Stimulated activated CD8-positive, alpha-beta memory T cell treated with anti-CD3 and anti-CD28 coated beads, Interleukin-2, amount 100 ng/mL, for 48 hours (primary cell): Measurements from ENCODE around the gene COL16A1.

Experiments
- DNase-seq, 2 donors: peaks; one replicate each; pipeline ENCODE4 v3.0.0-alpha.2; 2020; ENCODE audit warnings: low read depth in 2 of 2

The COL16A1 gene

GRCh38 chr1:31665234-31665878 lies 38.5 kb downstream of the COL16A1 start:
- DNase-seq = no peak

GRCh38 chr1:31664528-31664927 lies 39.3 kb downstream of the COL16A1 start:
- no peak for DNase-seq

- peak; percentile 37 to 52 for DNase-seq
Measured at GRCh38 chr1:31663622-31664452, 40.0 kb downstream of the COL16A1 start.

GRCh38 chr1:31662463-31662862 lies 41.4 kb downstream of the COL16A1 start:
- DNase-seq = no peak

- DNase-seq = no peak
Measured at GRCh38 chr1:31661856-31662255, 42.0 kb downstream of the COL16A1 start.

GRCh38 chr1:31660871-31661455 lies 42.9 kb downstream of the COL16A1 start:
- no peak for DNase-seq

- no peak for DNase-seq
Measured at GRCh38 chr1:31659889-31660288, 43.9 kb downstream of the COL16A1 start.

- DNase-seq = no peak
Measured at GRCh38 chr1:31658721-31659120, 45.1 kb downstream of the COL16A1 start.

- no peak for DNase-seq
Measured at GRCh38 chr1:31657972-31658510, 45.8 kb downstream of the COL16A1 start.

- no peak for DNase-seq
Measured at GRCh38 chr1:31657020-31657804, 46.6 kb downstream of the COL16A1 start.

- DNase-seq = no peak
Measured at GRCh38 chr1:31655756-31656155, 48.1 kb downstream of the COL16A1 start.

GRCh38 chr1:31655104-31655503 lies 48.7 kb downstream of the COL16A1 start:
- DNase-seq = no peak

- DNase-seq = no peak
Measured at GRCh38 chr1:31654474-31654776, 49.4 kb downstream of the COL16A1 start.

GRCh38 chr1:31653717-31654473 lies 49.9 kb downstream of the COL16A1 start:
- DNase-seq = no peak

- no peak for DNase-seq
Measured at GRCh38 chr1:31652891-31653499, 50.8 kb downstream of the COL16A1 start.

- no peak for DNase-seq
Measured at GRCh38 chr1:31651766-31652165, 52.1 kb downstream of the COL16A1 start.

- DNase-seq = no peak
Measured at GRCh38 chr1:31651089-31651420, 52.8 kb downstream of the COL16A1 start.

GRCh38 chr1:31650161-31651088 lies 53.4 kb downstream of the COL16A1 start:
- no peak for DNase-seq

GRCh38 chr1:31648641-31649357 lies 55.0 kb downstream of the COL16A1 start:
- DNase-seq = no peak
